ENCODE results near the gene ARHGEF17. TPM values are rescaled to one million over a fixed set of nuclear protein-coding genes. Genes with fewer than 3 reads are reported as not detected.
A peak's percentile ranks its signal among the peaks of the same experiment; 100 is the strongest.

The ARHGEF17 gene
- total RNA-seq, 1 donor from 2014 or later = 19.3 TPM

GRCh38 chr11:73349633-73350032 is 41.6 kb downstream of the ARHGEF17 start:
- no peak overlapping the region for H3K27ac ChIP-seq (ENCODE audit: low read depth, low read length)
- peaks cover 0 to 15% (median 5%) of the 10 kb centered on the region in 3 donors for H3K36me3 ChIP-seq (ENCODE audit: control insufficient read depth in 3 of 3, insufficient read depth in 3 of 3, low read length in 3 of 3)

GRCh38 chr11:73350908-73351636 is 43.0 kb downstream of the ARHGEF17 start:
- H3K9me3 ChIP-seq (ENCODE audit: control insufficient read depth in 3 of 3, low read length in 3 of 3) = no peaks in the 10 kb centered on the region
- peaks cover 0 to 21% (median 5%) of the 10 kb centered on the region in 3 donors for H3K36me3 ChIP-seq (ENCODE audit: control insufficient read depth in 3 of 3, insufficient read depth in 3 of 3, low read length in 3 of 3)
- H3K27me3 ChIP-seq (ENCODE audit: control insufficient read depth in 3 of 3, insufficient read depth in 3 of 3, low read length in 3 of 3) = no peaks in the 10 kb centered on the region
- H3K27ac ChIP-seq (ENCODE audit: low read depth, low read length) = no peak overlapping the region
- H3K9ac ChIP-seq (ENCODE audit: low read depth in 1 of 3, low read length in 3 of 3) = no peak overlapping the region
- H3K4me3 ChIP-seq (ENCODE audit: low read length in 3 of 3) = no peak overlapping the region
- H3K4me1 ChIP-seq (ENCODE audit: control insufficient read depth in 3 of 3, insufficient read depth in 3 of 3, low read length in 3 of 3) = peaks cover 2 to 12% (median 12%) of the 10 kb centered on the region in 3 donors

More at GRCh38 chr11:73349633-73350032, 41.6 kb downstream of the ARHGEF17 start:
- Histone ChIP-seq H3K4me1 (ENCODE audit: control insufficient read depth in 3 of 3, insufficient read depth in 3 of 3, low read length in 3 of 3) (peaks cover 11 to 22% (median 14%) of the 10 kb centered on the region in 3 donors), H3K9me3 (ENCODE audit: control insufficient read depth in 3 of 3, low read length in 3 of 3) (no peaks in the 10 kb centered on the region), H3K4me3 (ENCODE audit: low read length in 3 of 3) (no peak overlapping the region), H3K9ac (ENCODE audit: low read depth in 1 of 3, low read length in 3 of 3) (no peak overlapping the region), H3K27me3 (ENCODE audit: control insufficient read depth in 3 of 3, insufficient read depth in 3 of 3, low read length in 3 of 3) (no peaks in the 10 kb centered on the region)

- Histone ChIP-seq H3K9me3 (ENCODE audit: control insufficient read depth in 3 of 3, low read length in 3 of 3) (no peaks in the 10 kb centered on the region), H3K9ac (ENCODE audit: low read depth in 1 of 3, low read length in 3 of 3) (no peak overlapping the region), H3K27ac (ENCODE audit: low read depth, low read length) (no peak overlapping the region), H3K4me1 (ENCODE audit: control insufficient read depth in 3 of 3, insufficient read depth in 3 of 3, low read length in 3 of 3) (peaks cover 2 to 12% (median 12%) of the 10 kb centered on the region in 3 donors), H3K27me3 (ENCODE audit: control insufficient read depth in 3 of 3, insufficient read depth in 3 of 3, low read length in 3 of 3) (no peaks in the 10 kb centered on the region), H3K4me3 (ENCODE audit: low read length in 3 of 3) (no peak overlapping the region), H3K36me3 (ENCODE audit: control insufficient read depth in 3 of 3, insufficient read depth in 3 of 3, low read length in 3 of 3) (peaks cover 0 to 23% (median 7%) of the 10 kb centered on the region in 3 donors)
Observed at GRCh38 chr11:73353422-73353821, 45.3 kb downstream of the ARHGEF17 start.

GRCh38 chr11:73355109-73355508 is 47.0 kb downstream of the ARHGEF17 start:
- Histone ChIP-seq H3K27ac (ENCODE audit: low read depth, low read length) (no peak overlapping the region), H3K4me1 (ENCODE audit: control insufficient read depth in 3 of 3, insufficient read depth in 3 of 3, low read length in 3 of 3) (peaks cover 14 to 27% (median 23%) of the 10 kb centered on the region in 3 donors), H3K27me3 (ENCODE audit: control insufficient read depth in 3 of 3, insufficient read depth in 3 of 3, low read length in 3 of 3) (no peaks in the 10 kb centered on the region), H3K4me3 (ENCODE audit: low read length in 3 of 3) (no peak overlapping the region), H3K9me3 (ENCODE audit: control insufficient read depth in 3 of 3, low read length in 3 of 3) (no peaks in the 10 kb centered on the region), H3K9ac (ENCODE audit: low read depth in 1 of 3, low read length in 3 of 3) (no peak overlapping the region), H3K36me3 (ENCODE audit: control insufficient read depth in 3 of 3, insufficient read depth in 3 of 3, low read length in 3 of 3) (peaks cover 0 to 23% (median 10%) of the 10 kb centered on the region in 3 donors)

GRCh38 chr11:73356979-73357860 is 49.1 kb downstream of the ARHGEF17 start:
- Histone ChIP-seq H3K4me3 (ENCODE audit: low read length in 3 of 3) (no peak overlapping the region), H3K27ac (ENCODE audit: low read depth, low read length) (no peak overlapping the region), H3K4me1 (ENCODE audit: control insufficient read depth in 3 of 3, insufficient read depth in 3 of 3, low read length in 3 of 3) (peaks cover 16 to 29% (median 28%) of the 10 kb centered on the region in 3 donors), H3K36me3 (ENCODE audit: control insufficient read depth in 3 of 3, insufficient read depth in 3 of 3, low read length in 3 of 3) (peaks cover 0 to 27% (median 14%) of the 10 kb centered on the region in 3 donors), H3K27me3 (ENCODE audit: control insufficient read depth in 3 of 3, insufficient read depth in 3 of 3, low read length in 3 of 3) (no peaks in the 10 kb centered on the region), H3K9ac (ENCODE audit: low read depth in 1 of 3, low read length in 3 of 3) (peak overlapping the region in 1 of 3 donors; percentile 16), H3K9me3 (ENCODE audit: control insufficient read depth in 3 of 3, low read length in 3 of 3) (no peaks in the 10 kb centered on the region)

- H3K36me3 ChIP-seq (ENCODE audit: control insufficient read depth in 3 of 3, insufficient read depth in 3 of 3, low read length in 3 of 3) = peaks cover 1 to 32% (median 17%) of the 10 kb centered on the region in 3 donors
- H3K27me3 ChIP-seq (ENCODE audit: control insufficient read depth in 3 of 3, insufficient read depth in 3 of 3, low read length in 3 of 3) = no peaks in the 10 kb centered on the region
- no peak overlapping the region for H3K27ac ChIP-seq (ENCODE audit: low read depth, low read length)
- H3K9me3 ChIP-seq (ENCODE audit: control insufficient read depth in 3 of 3, low read length in 3 of 3) = no peaks in the 10 kb centered on the region
- peak overlapping the region in 1 of 3 donors; percentile 16 for H3K9ac ChIP-seq (ENCODE audit: low read depth in 1 of 3, low read length in 3 of 3)
- peaks cover 16 to 24% (median 23%) of the 10 kb centered on the region in 3 donors for H3K4me1 ChIP-seq (ENCODE audit: control insufficient read depth in 3 of 3, insufficient read depth in 3 of 3, low read length in 3 of 3)
- no peak overlapping the region for H3K4me3 ChIP-seq (ENCODE audit: low read length in 3 of 3)
Observed at GRCh38 chr11:73358071-73358470, 50.0 kb downstream of the ARHGEF17 start.

GRCh38 chr11:73359341-73359740 is 51.3 kb downstream of the ARHGEF17 start:
- H3K9ac ChIP-seq (ENCODE audit: low read depth in 1 of 3, low read length in 3 of 3) = peak overlapping the region in 2 of 3 donors; percentile 42 to 45

GRCh38 chr11:73359930-73360742 is 52.1 kb downstream of the ARHGEF17 start:
- Histone ChIP-seq H3K4me1 (ENCODE audit: control insufficient read depth in 3 of 3, insufficient read depth in 3 of 3, low read length in 3 of 3) (peaks cover 16 to 21% (median 21%) of the 10 kb centered on the region in 3 donors), H3K4me3 (ENCODE audit: low read length in 3 of 3) (no peak overlapping the region), H3K9me3 (ENCODE audit: control insufficient read depth in 3 of 3, low read length in 3 of 3) (no peaks in the 10 kb centered on the region), H3K27ac (ENCODE audit: low read depth, low read length) (peak overlapping the region; percentile 32), H3K27me3 (ENCODE audit: control insufficient read depth in 3 of 3, insufficient read depth in 3 of 3, low read length in 3 of 3) (no peaks in the 10 kb centered on the region), H3K36me3 (ENCODE audit: control insufficient read depth in 3 of 3, insufficient read depth in 3 of 3, low read length in 3 of 3) (peaks cover 9 to 49% (median 23%) of the 10 kb centered on the region in 3 donors), H3K9ac (ENCODE audit: low read depth in 1 of 3, low read length in 3 of 3) (peak overlapping the region in 2 of 3 donors; percentile 42 to 45)

More at GRCh38 chr11:73359341-73359740, 51.3 kb downstream of the ARHGEF17 start:
- no peak overlapping the region for H3K4me3 ChIP-seq (ENCODE audit: low read length in 3 of 3)
- H3K4me1 ChIP-seq (ENCODE audit: control insufficient read depth in 3 of 3, insufficient read depth in 3 of 3, low read length in 3 of 3) = peaks cover 16 to 21% (median 21%) of the 10 kb centered on the region in 3 donors
- H3K27me3 ChIP-seq (ENCODE audit: control insufficient read depth in 3 of 3, insufficient read depth in 3 of 3, low read length in 3 of 3) = no peaks in the 10 kb centered on the region
- no peaks in the 10 kb centered on the region for H3K9me3 ChIP-seq (ENCODE audit: control insufficient read depth in 3 of 3, low read length in 3 of 3)
- peak overlapping the region; percentile 32 for H3K27ac ChIP-seq (ENCODE audit: low read depth, low read length)
- peaks cover 9 to 42% (median 22%) of the 10 kb centered on the region in 3 donors for H3K36me3 ChIP-seq (ENCODE audit: control insufficient read depth in 3 of 3, insufficient read depth in 3 of 3, low read length in 3 of 3)

- Histone ChIP-seq H3K27ac (ENCODE audit: low read depth, low read length) (no peak overlapping the region), H3K9me3 (ENCODE audit: control insufficient read depth in 3 of 3, low read length in 3 of 3) (no peaks in the 10 kb centered on the region), H3K4me3 (ENCODE audit: low read length in 3 of 3) (no peak overlapping the region), H3K4me1 (ENCODE audit: control insufficient read depth in 3 of 3, insufficient read depth in 3 of 3, low read length in 3 of 3) (peaks cover 16 to 21% (median 21%) of the 10 kb centered on the region in 3 donors), H3K36me3 (ENCODE audit: control insufficient read depth in 3 of 3, insufficient read depth in 3 of 3, low read length in 3 of 3) (peaks cover 9 to 51% (median 29%) of the 10 kb centered on the region in 3 donors), H3K9ac (ENCODE audit: low read depth in 1 of 3, low read length in 3 of 3) (no peak overlapping the region), H3K27me3 (ENCODE audit: control insufficient read depth in 3 of 3, insufficient read depth in 3 of 3, low read length in 3 of 3) (no peaks in the 10 kb centered on the region)
Observed at GRCh38 chr11:73360743-73361369, 52.8 kb downstream of the ARHGEF17 start.

Measured in skeletal muscle tissue (tissue), 4 donors.